Iris pigment epithelial cell (primary cell): Measurements from ENCODE around the gene DDIT4.
A peak's percentile ranks its signal among the peaks of the same experiment; 100 is the strongest.
"Not testable (repeated sequence)": the region's sequence is repeated elsewhere in the genome, so short reads cannot be mapped to it uniquely, and the experiment has no call there.

Source experiments
- DNase-seq: peaks from one replicate; pipeline ENCODE4 v3.0.0-alpha.2; 2011; ENCODE audit warnings: low read depth

The DDIT4 gene

GRCh38 chr10:72296829-72297280, 23.1 kb downstream of the DDIT4 start:
- not testable (repeated sequence) for DNase-seq

GRCh38 chr10:72297281-72297804, 23.6 kb downstream of the DDIT4 start:
- peak; percentile 99 for DNase-seq

GRCh38 chr10:72297805-72298591, 24.3 kb downstream of the DDIT4 start:
- DNase-seq, result peak; percentile 99

GRCh38 chr10:72298592-72299519, 25.1 kb downstream of the DDIT4 start:
- DNase-seq, result no peak

GRCh38 chr10:72303424-72304128, 29.9 kb downstream of the DDIT4 start:
- no peak for DNase-seq

- DNase-seq, result no peak
Measured at GRCh38 chr10:72306215-72306760, 32.6 kb downstream of the DDIT4 start.

GRCh38 chr10:72307711-72308110, 34.0 kb downstream of the DDIT4 start:
- DNase-seq, result not testable (repeated sequence)

GRCh38 chr10:72308320-72308987, 34.7 kb downstream of the DDIT4 start:
- DNase-seq, result peak; percentile 95

GRCh38 chr10:72309290-72310240, 35.8 kb downstream of the DDIT4 start:
- DNase-seq, result no peak

- DNase-seq, result peak; percentile 61
Measured at GRCh38 chr10:72310241-72310633, 36.5 kb downstream of the DDIT4 start.

GRCh38 chr10:72310636-72311035, 36.9 kb downstream of the DDIT4 start:
- no peak for DNase-seq

- no peak for DNase-seq
Measured at GRCh38 chr10:72311667-72312066, 37.9 kb downstream of the DDIT4 start.

- no peak for DNase-seq
Measured at GRCh38 chr10:72312865-72313391, 39.2 kb downstream of the DDIT4 start.

GRCh38 chr10:72314263-72314662, 40.5 kb downstream of the DDIT4 start:
- no peak for DNase-seq

- no peak for DNase-seq
Measured at GRCh38 chr10:72315054-72315453, 41.3 kb downstream of the DDIT4 start.

- peak; percentile 48 for DNase-seq
Measured at GRCh38 chr10:72315611-72316385, 42.1 kb downstream of the DDIT4 start.

- no peak for DNase-seq
Measured at GRCh38 chr10:72316386-72316700, 42.6 kb downstream of the DDIT4 start.

GRCh38 chr10:72316748-72317435, 43.2 kb downstream of the DDIT4 start:
- DNase-seq, result no peak
